Measurements from ENCODE around the gene FOXP1.

FOXP1 gene

GRCh38 chr3:71227270-71227661 is 356.3 kb downstream of the FOXP1 start:
- H3K4me1 Mint-ChIP-seq, result peaks cover 12% of the 10 kb centered on the region
- no peak overlapping the region for H3K27ac Mint-ChIP-seq
- H3K36me3 Mint-ChIP-seq (ENCODE audit: low read depth), result peaks cover 9% of the 10 kb centered on the region
- no peak overlapping the region for H3K4me3 Mint-ChIP-seq
- H3K9me3 Mint-ChIP-seq, result peaks cover 8% of the 10 kb centered on the region
- no peak for TF ChIP-seq CTCF (IDR thresholded peaks at IDR 0.05; ENCODE audit: unreplicated experiment in 3 of 3)
- H3K27me3 Mint-ChIP-seq (ENCODE audit: low read depth), result no peaks in the 10 kb centered on the region

- no peak for TF ChIP-seq CTCF (IDR thresholded peaks at IDR 0.05; ENCODE audit: unreplicated experiment in 3 of 3)
- H3K27ac Mint-ChIP-seq, result no peak overlapping the region
Observed at GRCh38 chr3:71226565-71227269, 356.8 kb downstream of the FOXP1 start.

GRCh38 chr3:71225951-71226564 is 357.5 kb downstream of the FOXP1 start:
- Mint-ChIP-seq H3K9me3 (peaks cover 14% of the 10 kb centered on the region), H3K27me3 (ENCODE audit: low read depth) (no peaks in the 10 kb centered on the region), H3K4me3 (no peak overlapping the region), H3K4me1 (peaks cover 12% of the 10 kb centered on the region), H3K27ac (no peak overlapping the region), H3K36me3 (ENCODE audit: low read depth) (peaks cover 14% of the 10 kb centered on the region)
- TF ChIP-seq CTCF (IDR thresholded peaks at IDR 0.05; ENCODE audit: unreplicated experiment in 3 of 3), result no peak

More at GRCh38 chr3:71226565-71227269, 356.8 kb downstream of the FOXP1 start:
- Mint-ChIP-seq H3K4me3 (no peak overlapping the region), H3K9me3 (peaks cover 7% of the 10 kb centered on the region), H3K36me3 (ENCODE audit: low read depth) (peaks cover 8% of the 10 kb centered on the region), H3K27me3 (ENCODE audit: low read depth) (no peaks in the 10 kb centered on the region), H3K4me1 (peaks cover 12% of the 10 kb centered on the region)

- Mint-ChIP-seq H3K4me3 (no peak overlapping the region), H3K4me1 (peaks cover 12% of the 10 kb centered on the region), H3K27ac (no peak overlapping the region), H3K9me3 (peaks cover 14% of the 10 kb centered on the region), H3K36me3 (ENCODE audit: low read depth) (peaks cover 17% of the 10 kb centered on the region), H3K27me3 (ENCODE audit: low read depth) (no peaks in the 10 kb centered on the region)
- no peak for TF ChIP-seq CTCF (IDR thresholded peaks at IDR 0.05; ENCODE audit: unreplicated experiment in 3 of 3)
Observed at GRCh38 chr3:71225002-71225684, 358.4 kb downstream of the FOXP1 start.

- Mint-ChIP-seq H3K4me3 (no peak overlapping the region), H3K9me3 (peaks cover 14% of the 10 kb centered on the region), H3K36me3 (ENCODE audit: low read depth) (peaks cover 25% of the 10 kb centered on the region), H3K4me1 (no peaks in the 10 kb centered on the region), H3K27me3 (ENCODE audit: low read depth) (no peaks in the 10 kb centered on the region), H3K27ac (no peak overlapping the region)
- no peak for TF ChIP-seq CTCF (IDR thresholded peaks at IDR 0.05; ENCODE audit: unreplicated experiment in 3 of 3)
Observed at GRCh38 chr3:71219744-71220638, 363.5 kb downstream of the FOXP1 start.
